ENCODE measurements around the gene BUD23.

Gene BUD23

GRCh38 chr7:73685311-73685710 is 1.9 kb downstream of the BUD23 start:
- no peak for DNase-seq (ENCODE audit: low read depth)
- TF ChIP-seq CTCF (IDR thresholded peaks at IDR 0.05; ENCODE audit: low read depth, low read length, missing control alignments) = no peak
- no peak overlapping the region for H3K4me3 ChIP-seq (ENCODE audit: low read depth, low read length)
- in situ Hi-C loops (cut with HindIII; ENCODE audit: low sequenced_read_pairs) = no loop called here

GRCh38 chr7:73688288-73688687 is 4.9 kb downstream of the BUD23 start:
- in situ Hi-C loops (cut with HindIII; ENCODE audit: low sequenced_read_pairs) = no loop called here
- no peak overlapping the region for H3K4me3 ChIP-seq (ENCODE audit: low read depth, low read length)
- TF ChIP-seq CTCF (IDR thresholded peaks at IDR 0.05; ENCODE audit: low read depth, low read length, missing control alignments) = no peak
- DNase-seq (ENCODE audit: low read depth) = no peak

- DNase-seq (ENCODE audit: low read depth) = no peak
- no peak for TF ChIP-seq CTCF (IDR thresholded peaks at IDR 0.05; ENCODE audit: low read depth, low read length, missing control alignments)
- no peak overlapping the region for H3K4me3 ChIP-seq (ENCODE audit: low read depth, low read length)
- in situ Hi-C loops (cut with HindIII; ENCODE audit: low sequenced_read_pairs) = no loop called here
Observed at GRCh38 chr7:73690646-73691045, 7.2 kb downstream of the BUD23 start.

- in situ Hi-C loops (cut with HindIII; ENCODE audit: low sequenced_read_pairs) = no loop called here
- no peak overlapping the region for H3K4me3 ChIP-seq (ENCODE audit: low read depth, low read length)
- TF ChIP-seq CTCF (IDR thresholded peaks at IDR 0.05; ENCODE audit: low read depth, low read length, missing control alignments) = no peak
- no peak for DNase-seq (ENCODE audit: low read depth)
Observed at GRCh38 chr7:73696372-73696771, 13.0 kb downstream of the BUD23 start.

- H3K4me3 ChIP-seq (ENCODE audit: low read depth, low read length) = no peak overlapping the region
- no peak for TF ChIP-seq CTCF (IDR thresholded peaks at IDR 0.05; ENCODE audit: low read depth, low read length, missing control alignments)
- no peak for DNase-seq (ENCODE audit: low read depth)
- in situ Hi-C loops (cut with HindIII; ENCODE audit: low sequenced_read_pairs) = no loop called here
Observed at GRCh38 chr7:73698410-73698809, 15.0 kb downstream of the BUD23 start.

GRCh38 chr7:73699370-73700068 is 16.1 kb downstream of the BUD23 start:
- in situ Hi-C loops (cut with HindIII; ENCODE audit: low sequenced_read_pairs) = no loop called here
- no peak for TF ChIP-seq CTCF (IDR thresholded peaks at IDR 0.05; ENCODE audit: low read depth, low read length, missing control alignments)
- DNase-seq (ENCODE audit: low read depth) = no peak
- no peak overlapping the region for H3K4me3 ChIP-seq (ENCODE audit: low read depth, low read length)

Data from astrocyte of the cerebellum (primary cell).